ENCODE results near the gene RAB3IL1.

The RAB3IL1 gene

DNA sequence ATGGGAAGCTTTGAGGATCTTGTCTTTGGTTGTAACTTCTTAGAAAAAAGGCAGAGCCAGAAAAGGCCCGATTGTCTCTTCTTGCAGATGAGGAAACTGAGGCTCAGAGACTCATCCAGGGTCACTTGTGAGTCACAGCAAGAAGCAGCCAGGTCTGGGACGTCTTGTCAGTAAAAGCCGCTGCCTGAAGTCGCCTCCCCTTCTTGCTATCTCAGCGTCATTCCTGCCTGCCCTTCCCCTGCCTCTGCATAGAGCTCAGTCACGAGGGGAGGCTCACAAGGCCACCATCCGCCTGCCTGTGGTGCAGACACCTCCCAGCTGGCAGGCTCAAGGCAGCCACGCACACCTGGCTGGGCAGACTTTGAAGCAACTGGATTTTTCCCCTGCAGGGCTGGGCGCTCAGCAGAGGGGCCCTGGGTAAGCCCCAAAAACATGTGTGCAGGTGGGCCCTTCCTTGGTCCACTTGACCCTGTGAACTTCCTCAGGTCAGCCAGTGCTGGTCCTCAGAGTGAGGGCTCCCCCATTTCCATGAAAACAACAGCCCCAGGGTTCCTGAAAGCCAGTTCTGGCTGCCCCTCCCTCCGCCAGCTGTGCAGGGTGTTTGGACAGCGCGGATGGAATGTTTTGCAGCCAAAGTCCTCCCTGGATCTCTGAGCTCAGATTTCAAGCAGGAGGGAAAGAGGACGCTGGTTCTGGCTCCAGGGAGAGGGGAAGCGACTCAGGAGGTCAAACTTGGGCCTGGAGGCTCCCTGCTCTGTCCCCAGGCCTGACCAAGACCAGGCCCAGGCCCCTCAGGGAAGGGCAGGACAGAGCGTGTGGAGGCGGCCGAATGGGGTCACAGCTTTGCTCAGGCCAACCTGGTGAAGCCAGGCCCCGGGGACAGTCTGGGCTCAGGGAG is 6.0 kb upstream of the RAB3IL1 start (continued):
- TF ChIP-seq, protein P1, sequence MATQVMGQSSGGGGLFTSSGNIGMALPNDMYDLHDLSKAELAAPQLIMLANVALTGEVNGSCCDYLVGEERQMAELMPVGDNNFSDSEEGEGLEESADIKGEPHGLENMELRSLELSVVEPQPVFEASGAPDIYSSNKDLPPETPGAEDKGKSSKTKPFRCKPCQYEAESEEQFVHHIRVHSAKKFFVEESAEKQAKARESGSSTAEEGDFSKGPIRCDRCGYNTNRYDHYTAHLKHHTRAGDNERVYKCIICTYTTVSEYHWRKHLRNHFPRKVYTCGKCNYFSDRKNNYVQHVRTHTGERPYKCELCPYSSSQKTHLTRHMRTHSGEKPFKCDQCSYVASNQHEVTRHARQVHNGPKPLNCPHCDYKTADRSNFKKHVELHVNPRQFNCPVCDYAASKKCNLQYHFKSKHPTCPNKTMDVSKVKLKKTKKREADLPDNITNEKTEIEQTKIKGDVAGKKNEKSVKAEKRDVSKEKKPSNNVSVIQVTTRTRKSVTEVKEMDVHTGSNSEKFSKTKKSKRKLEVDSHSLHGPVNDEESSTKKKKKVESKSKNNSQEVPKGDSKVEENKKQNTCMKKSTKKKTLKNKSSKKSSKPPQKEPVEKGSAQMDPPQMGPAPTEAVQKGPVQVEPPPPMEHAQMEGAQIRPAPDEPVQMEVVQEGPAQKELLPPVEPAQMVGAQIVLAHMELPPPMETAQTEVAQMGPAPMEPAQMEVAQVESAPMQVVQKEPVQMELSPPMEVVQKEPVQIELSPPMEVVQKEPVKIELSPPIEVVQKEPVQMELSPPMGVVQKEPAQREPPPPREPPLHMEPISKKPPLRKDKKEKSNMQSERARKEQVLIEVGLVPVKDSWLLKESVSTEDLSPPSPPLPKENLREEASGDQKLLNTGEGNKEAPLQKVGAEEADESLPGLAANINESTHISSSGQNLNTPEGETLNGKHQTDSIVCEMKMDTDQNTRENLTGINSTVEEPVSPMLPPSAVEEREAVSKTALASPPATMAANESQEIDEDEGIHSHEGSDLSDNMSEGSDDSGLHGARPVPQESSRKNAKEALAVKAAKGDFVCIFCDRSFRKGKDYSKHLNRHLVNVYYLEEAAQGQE (tag by site-specific recombination; IDR thresholded peaks at IDR 0.05) = peak; percentile 76
- no peak for TF ChIP-seq ZNF76 (tag by site-specific recombination; IDR thresholded peaks at IDR 0.05; ENCODE audit: borderline replicate concordance, low read depth)
- no peak for TF ChIP-seq PRDM4 (tag by site-specific recombination; IDR thresholded peaks at IDR 0.05)
- TF ChIP-seq ZNF830 (tag by site-specific recombination; IDR thresholded peaks at IDR 0.05; ENCODE audit: low read depth) = no peak
- TF ChIP-seq ZNF571 (tag by site-specific recombination; IDR thresholded peaks at IDR 0.05) = no peak

- H3K4me1 ChIP-seq (ENCODE audit: control insufficient read depth, insufficient read depth, low read length) = no peaks in the 10 kb centered on the region
- no peak for TF ChIP-seq ZNF747 (tag by site-specific recombination; IDR thresholded peaks at IDR 0.05)
- TF ChIP-seq WT1 (tag by site-specific recombination; IDR thresholded peaks at IDR 0.05) = peak; percentile 77
- TF ChIP-seq KLF1 (tag by site-specific recombination; IDR thresholded peaks at IDR 0.05) = peak; percentile 91
- TF ChIP-seq KLF17 (tag by site-specific recombination; IDR thresholded peaks at IDR 0.05) = peak; percentile 61; the same call in 1 of the 2 replicates
- no peak for TF ChIP-seq ZNF19 (tag by site-specific recombination; IDR thresholded peaks at IDR 0.05; ENCODE audit: low read depth)
- no peak for TF ChIP-seq SP3 (tag by site-specific recombination; IDR thresholded peaks at IDR 0.05)
- no peak for TF ChIP-seq ZNF670 (tag by site-specific recombination; IDR thresholded peaks at IDR 0.05; ENCODE audit: low read depth)
- TF ChIP-seq ZNF175 (tag by site-specific recombination; IDR thresholded peaks at IDR 0.05) = no peak
- no peak for TF ChIP-seq ZNF571 (tag by site-specific recombination; IDR thresholded peaks at IDR 0.05)
- ChIA-PET CTCF (interaction anchor here (1.7 to 9.8 kb wide), 2 partner anchors 22 to 26 kb away, joined by 7 to 88 read pairs; no protein-coding TSS in a partner anchor), POLR2A (interaction anchor here (0.9 kb wide), 1 partner anchor 19 kb away, joined by 3 read pairs; no protein-coding TSS in a partner anchor)
- no peaks in the 10 kb centered on the region for H3K36me3 ChIP-seq (ENCODE audit: control insufficient read depth in 2 of 2, insufficient read depth in 1 of 2, low read length in 2 of 2)
- H3K9me3 ChIP-seq (ENCODE audit: control insufficient read depth, insufficient read depth, low read depth, low read length) = no peaks in the 10 kb centered on the region
- no peak overlapping the region for H3K27ac ChIP-seq (ENCODE audit: extremely low read depth, low read depth, low read length)
- H3K4me3 ChIP-seq (ENCODE audit: low read depth, low read length) = no peak overlapping the region
These were observed 5.2 kb upstream of the RAB3IL1 start for GRCh38 chr11:61922539-61922938.

GRCh38 chr11:61921446-61921845 is 4.1 kb upstream of the RAB3IL1 start:
- POLR2A ChIA-PET = interaction anchor here (0.9 kb wide), 1 partner anchor 18 kb away, joined by 3 read pairs; no protein-coding TSS in a partner anchor

More at GRCh38 chr11:61921446-61921845, 4.1 kb upstream of the RAB3IL1 start:
- Histone ChIP-seq H3K4me3 (ENCODE audit: low read depth, low read length) (no peak overlapping the region), H3K36me3 (ENCODE audit: control insufficient read depth in 2 of 2, insufficient read depth in 1 of 2, low read length in 2 of 2) (no peaks in the 10 kb centered on the region), H3K27ac (ENCODE audit: extremely low read depth, low read depth, low read length) (no peak overlapping the region), H3K4me1 (ENCODE audit: control insufficient read depth, insufficient read depth, low read length) (no peaks in the 10 kb centered on the region), H3K9me3 (ENCODE audit: control insufficient read depth, insufficient read depth, low read depth, low read length) (no peaks in the 10 kb centered on the region)
- TF ChIP-seq ZNF24 (tag by site-specific recombination; IDR thresholded peaks at IDR 0.05) (no peak), ZNF473 (tag by site-specific recombination; IDR thresholded peaks at IDR 0.05) (no peak), BCL11A (tag by site-specific recombination; IDR thresholded peaks at IDR 0.05; ENCODE audit: low read depth) (no peak), ZNF423 (tag by site-specific recombination; IDR thresholded peaks at IDR 0.05) (no peak), SP3 (tag by site-specific recombination; IDR thresholded peaks at IDR 0.05) (no peak), ZXDB (tag by site-specific recombination; IDR thresholded peaks at IDR 0.05) (no peak), ZNF184 (tag by site-specific recombination; IDR thresholded peaks at IDR 0.05) (no peak), ZNF777 (tag by site-specific recombination; IDR thresholded peaks at IDR 0.05; ENCODE audit: borderline replicate concordance) (no peak)
- CTCF ChIA-PET = interaction anchor here (1.0 kb wide), 1 partner anchor 22 kb away, joined by 3 read pairs; no protein-coding TSS in a partner anchor
